ENCODE results near the gene FOS.
A peak's percentile ranks its signal among the peaks of the same experiment; 100 is the strongest.
"Not testable (repeated sequence)": the region's sequence is repeated elsewhere in the genome, so short reads cannot be mapped to it uniquely, and the experiment has no call there.

FOS gene

DNA sequence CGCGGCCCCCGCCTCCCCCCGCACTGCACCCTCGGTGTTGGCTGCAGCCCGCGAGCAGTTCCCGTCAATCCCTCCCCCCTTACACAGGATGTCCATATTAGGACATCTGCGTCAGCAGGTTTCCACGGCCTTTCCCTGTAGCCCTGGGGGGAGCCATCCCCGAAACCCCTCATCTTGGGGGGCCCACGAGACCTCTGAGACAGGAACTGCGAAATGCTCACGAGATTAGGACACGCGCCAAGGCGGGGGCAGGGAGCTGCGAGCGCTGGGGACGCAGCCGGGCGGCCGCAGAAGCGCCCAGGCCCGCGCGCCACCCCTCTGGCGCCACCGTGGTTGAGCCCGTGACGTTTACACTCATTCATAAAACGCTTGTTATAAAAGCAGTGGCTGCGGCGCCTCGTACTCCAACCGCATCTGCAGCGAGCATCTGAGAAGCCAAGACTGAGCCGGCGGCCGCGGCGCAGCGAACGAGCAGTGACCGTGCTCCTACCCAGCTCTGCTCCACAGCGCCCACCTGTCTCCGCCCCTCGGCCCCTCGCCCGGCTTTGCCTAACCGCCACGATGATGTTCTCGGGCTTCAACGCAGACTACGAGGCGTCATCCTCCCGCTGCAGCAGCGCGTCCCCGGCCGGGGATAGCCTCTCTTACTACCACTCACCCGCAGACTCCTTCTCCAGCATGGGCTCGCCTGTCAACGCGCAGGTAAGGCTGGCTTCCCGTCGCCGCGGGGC is at the start of gene FOS:
Gene FOS, plus strand, starts transcription at position 407 of the 731 bp plus-strand sequence. Its CDS starts 155 bp downstream, at position 562.
- peak; percentile 74 to 82 (median 78) for DNase-seq (ENCODE audit: low read depth in 4 of 4, low spot score in 1 of 4)

DNA sequence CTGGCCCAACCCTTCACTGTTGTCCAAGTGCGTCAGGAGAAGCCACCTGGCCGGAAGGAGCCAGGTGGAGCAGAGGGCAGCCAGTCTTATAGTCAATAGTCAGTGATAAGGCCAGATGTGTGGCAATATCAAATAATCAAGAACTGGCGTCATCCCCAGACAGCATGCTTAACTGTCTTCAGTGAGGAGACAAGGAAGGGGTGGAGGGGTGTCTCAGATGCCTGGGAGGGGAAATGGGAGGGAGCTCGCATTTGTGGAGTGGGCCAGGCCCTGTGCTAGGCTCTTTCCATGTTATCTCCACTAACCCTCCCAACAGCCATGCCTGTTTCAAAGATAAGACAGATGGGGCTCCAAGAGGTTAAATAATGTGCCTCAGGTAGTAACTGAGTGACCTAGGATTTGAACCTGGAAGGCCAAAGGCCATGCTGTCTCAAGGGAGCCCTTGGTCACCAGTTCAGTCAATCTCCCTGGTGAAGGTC is 48.9 kb upstream of the FOS start:
- no peak for DNase-seq (ENCODE audit: low read depth in 4 of 4, low spot score in 1 of 4)

DNA sequence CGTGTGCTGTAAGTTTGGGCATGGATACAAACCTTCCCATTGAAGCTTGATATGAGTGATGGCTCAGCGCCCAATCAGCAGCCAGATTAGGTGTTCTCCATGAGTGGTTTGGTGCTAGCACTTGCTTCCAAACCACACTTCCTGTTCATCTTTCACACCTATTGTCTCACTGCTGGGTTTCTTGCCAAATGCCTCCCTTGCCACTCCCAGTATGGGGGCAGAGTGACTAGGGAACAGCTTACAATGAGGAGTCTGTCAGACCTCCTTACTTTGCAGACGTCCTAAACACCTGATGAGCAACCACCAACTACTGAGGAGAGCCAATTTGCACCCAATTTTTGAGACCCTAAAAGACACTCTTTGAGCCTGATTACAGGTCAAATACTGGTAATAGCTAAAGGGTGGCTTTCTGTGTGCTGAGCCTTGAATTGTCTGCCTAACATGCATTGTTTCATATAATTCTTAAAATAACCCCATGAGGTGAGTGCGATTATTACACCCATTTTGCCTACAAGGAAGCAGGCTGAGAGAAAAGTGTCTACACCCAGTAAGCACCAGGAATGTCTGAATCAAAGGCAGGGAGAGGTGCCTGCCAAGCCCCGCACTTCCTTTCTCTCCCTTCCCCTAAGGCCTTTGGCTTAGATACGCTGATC is 48.4 kb upstream of the FOS start:
- peak in 1 of 4 experiments; percentile 13 for DNase-seq (ENCODE audit: low read depth in 4 of 4, low spot score in 1 of 4)

- DNase-seq (ENCODE audit: low read depth in 4 of 4, low spot score in 1 of 4) = no peak
Measured at GRCh38 chr14:75231320-75231719, 47.3 kb upstream of the FOS start.

- DNase-seq (ENCODE audit: low read depth in 4 of 4, low spot score in 1 of 4) = no peak
Measured at GRCh38 chr14:75232191-75232590, 46.4 kb upstream of the FOS start.

- DNase-seq (ENCODE audit: low read depth in 4 of 4, low spot score in 1 of 4) = no peak
Measured at GRCh38 chr14:75232597-75232996, 46.0 kb upstream of the FOS start.

GRCh38 chr14:75234173-75235115 is 44.2 kb upstream of the FOS start:
- no peak for DNase-seq (ENCODE audit: low read depth in 4 of 4, low spot score in 1 of 4)

GRCh38 chr14:75235198-75235597 is 43.4 kb upstream of the FOS start:
- not testable (repeated sequence) for DNase-seq (ENCODE audit: low read depth in 4 of 4, low spot score in 1 of 4)

- DNase-seq (ENCODE audit: low read depth in 4 of 4, low spot score in 1 of 4) = no peak
Measured at GRCh38 chr14:75236467-75236866, 42.2 kb upstream of the FOS start.

DNA sequence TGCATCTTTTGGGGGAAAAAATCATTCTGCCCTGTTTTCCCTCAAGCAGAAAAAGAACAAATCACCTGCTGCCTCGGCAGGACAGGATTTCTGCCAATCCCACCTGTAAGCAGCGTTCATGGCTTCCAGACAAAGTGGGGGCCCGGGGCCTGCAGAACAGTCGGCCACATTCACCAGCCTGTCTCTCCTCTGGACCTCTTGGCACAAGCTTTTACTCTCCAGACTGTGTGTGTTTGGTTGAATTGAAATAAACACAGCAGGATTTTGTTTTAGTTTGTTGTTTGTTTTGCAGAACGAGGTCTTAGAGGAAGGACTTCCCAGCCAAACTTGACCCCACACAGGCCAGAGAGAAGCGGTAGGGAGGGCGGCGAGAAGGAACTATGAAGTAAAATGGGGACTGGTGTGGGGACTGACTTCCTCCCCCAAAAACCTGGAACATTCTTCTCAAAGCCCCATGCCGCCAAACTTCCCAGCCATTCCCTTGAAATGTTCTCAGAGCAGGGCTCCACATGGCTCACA is 41.7 kb upstream of the FOS start:
- no peak for DNase-seq (ENCODE audit: low read depth in 4 of 4, low spot score in 1 of 4)

- no peak for DNase-seq (ENCODE audit: low read depth in 4 of 4, low spot score in 1 of 4)
Measured at GRCh38 chr14:75238756-75239455, 39.7 kb upstream of the FOS start.

- DNase-seq (ENCODE audit: low read depth in 4 of 4, low spot score in 1 of 4) = no peak
Measured at GRCh38 chr14:75240781-75241180, 37.8 kb upstream of the FOS start.

DNA sequence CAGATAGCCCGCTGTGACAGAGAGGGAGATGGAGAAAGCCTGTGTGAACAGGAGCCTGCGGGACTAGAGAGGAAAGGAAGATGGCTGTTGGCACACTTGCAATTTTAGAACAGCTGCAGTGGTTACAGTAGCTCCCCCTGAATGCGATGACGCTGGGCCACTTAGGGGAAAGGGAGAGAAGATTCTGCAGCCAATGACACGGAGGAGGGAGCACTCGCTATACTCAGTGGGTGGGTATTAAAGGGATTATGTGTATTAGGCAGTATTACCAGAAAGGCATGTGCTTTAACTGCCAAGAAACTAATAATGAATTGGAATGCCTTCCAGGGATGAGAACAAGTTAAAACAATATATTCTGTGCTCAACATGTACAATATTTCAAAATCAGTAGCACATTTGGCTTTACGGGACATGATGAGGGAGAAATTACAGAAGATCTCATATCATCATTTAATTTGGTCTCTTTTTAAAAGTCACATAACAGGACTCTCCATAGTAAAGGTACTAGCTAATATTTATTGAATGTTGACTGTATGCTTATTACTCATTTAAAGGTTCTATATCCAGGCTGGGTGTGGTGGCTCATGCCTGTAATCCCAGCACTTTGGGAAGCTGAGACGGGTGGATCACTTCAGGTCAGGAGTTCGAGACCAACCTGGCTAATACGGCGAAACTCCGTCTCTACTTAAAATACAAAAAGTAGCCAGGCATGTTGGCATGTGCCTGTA is 35.9 kb upstream of the FOS start:
- DNase-seq (ENCODE audit: low read depth in 4 of 4, low spot score in 1 of 4) = no peak

DNA sequence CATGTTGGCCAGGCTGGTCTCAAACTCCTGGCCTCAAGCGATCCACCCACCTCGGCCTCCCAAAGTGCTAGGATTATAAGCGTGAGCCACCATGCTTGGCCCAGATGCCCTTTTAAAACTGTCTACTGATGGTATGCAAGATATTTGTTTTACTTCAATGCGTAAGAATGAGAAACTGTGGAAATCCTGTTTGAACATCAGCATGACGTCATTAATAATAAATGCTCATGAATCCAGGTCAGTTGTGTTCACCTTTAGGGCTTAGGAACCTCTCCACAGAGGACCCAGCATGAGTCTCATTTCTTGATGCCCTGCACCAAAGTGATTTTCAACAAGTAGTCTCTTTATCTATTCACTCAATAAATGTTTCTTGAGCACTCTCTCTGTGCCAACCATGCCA is 34.5 kb upstream of the FOS start:
- DNase-seq (ENCODE audit: low read depth in 4 of 4, low spot score in 1 of 4) = no peak

DNA sequence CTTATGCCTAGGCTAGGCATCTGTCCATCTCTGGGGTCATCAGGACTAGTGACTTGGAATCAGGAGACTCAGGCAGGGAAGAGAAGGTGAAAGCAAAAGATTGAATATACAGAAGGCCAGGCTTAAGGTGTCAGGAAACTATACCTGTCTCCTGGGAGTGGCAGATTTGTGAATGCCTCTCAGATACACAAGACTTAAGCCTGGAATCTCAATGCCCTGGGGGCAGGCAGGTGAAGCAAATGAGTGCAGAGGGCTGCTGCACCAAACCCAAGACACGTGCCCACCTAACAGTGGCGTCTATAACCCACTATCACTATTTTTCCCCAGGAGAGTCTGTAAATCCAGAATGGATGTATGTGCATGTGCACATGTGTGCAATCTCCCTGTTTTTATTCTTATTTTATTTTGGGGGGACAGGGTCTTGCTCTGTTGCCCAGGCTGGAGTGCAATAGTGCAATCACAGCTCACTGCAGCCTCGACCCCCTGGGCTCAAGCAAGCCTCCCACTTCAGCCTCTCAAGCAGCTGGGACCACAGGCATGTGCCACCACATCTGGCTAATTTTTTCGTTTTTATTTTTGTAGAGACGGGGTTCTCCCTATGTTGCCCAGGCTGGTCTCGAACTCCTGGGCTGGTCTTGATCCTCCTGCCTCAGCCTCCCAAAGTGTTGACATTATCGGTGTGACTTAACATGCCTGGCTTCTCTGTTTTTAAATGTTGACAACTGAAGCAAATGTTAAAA is 31.9 kb upstream of the FOS start:
- DNase-seq (ENCODE audit: low read depth in 4 of 4, low spot score in 1 of 4) = no peak

- peak; percentile 24 to 65 (median 38) for DNase-seq (ENCODE audit: low read depth in 4 of 4, low spot score in 1 of 4)
Measured at GRCh38 chr14:75247286-75247922, 31.2 kb upstream of the FOS start.

- DNase-seq (ENCODE audit: low read depth in 4 of 4, low spot score in 1 of 4) = no peak
Measured at GRCh38 chr14:75247939-75248338, 30.7 kb upstream of the FOS start.

DNA sequence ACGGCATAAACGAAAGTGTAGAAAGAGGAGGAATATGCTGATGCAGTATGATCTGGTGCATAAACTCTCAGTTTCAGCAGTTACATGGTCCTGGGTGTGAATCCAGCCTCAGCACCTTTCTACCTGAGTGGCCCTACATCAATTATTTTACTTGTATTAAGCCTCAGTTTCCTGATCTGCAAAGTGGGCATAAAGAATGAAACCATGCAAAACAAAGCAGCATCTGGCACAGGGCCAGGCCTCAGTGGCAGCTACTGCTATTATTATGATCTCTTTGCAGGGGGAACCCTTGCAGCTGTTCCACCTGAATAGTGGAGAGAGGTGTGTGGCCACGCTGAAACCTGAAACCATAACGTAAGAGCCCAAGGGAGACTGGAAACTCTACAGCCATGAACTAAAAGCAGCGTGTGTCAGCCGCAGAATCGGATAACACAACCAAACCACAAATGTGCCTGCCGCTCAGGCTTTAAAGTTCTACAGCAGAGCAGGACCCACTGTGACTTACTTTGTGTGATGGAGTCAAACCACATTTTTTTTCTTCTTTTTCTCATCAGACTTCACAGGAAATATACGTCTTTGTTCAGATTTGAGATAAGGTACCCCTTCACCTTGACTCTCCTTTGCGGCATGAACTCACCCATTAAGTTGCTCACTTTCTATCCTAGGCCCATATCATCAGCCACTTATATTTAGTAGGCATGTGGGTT is 29.2 kb upstream of the FOS start:
- peak; percentile 30 to 73 (median 41) for DNase-seq (ENCODE audit: low read depth in 4 of 4, low spot score in 1 of 4)
